ENCODE measurements around the gene APOBEC3H.

APOBEC3H gene

GRCh38 chr22:39129746-39130145 is 32.7 kb downstream of the APOBEC3H start:
- no peak for TF ChIP-seq POLR2AphosphoS5 (IDR thresholded peaks at IDR 0.05; ENCODE audit: low read depth, low read length)
- no peak for TF ChIP-seq FOXP2 (optimal IDR thresholded peaks at IDR 0.05; ENCODE audit: borderline replicate concordance, extremely low read depth, extremely low read length, insufficient read depth)
- no peak for TF ChIP-seq TAF1 (IDR thresholded peaks at IDR 0.05; ENCODE audit: borderline replicate concordance, insufficient read depth, low read length)
- no peak for TF ChIP-seq REST (IDR thresholded peaks at IDR 0.05; ENCODE audit: insufficient read depth in 1 of 2, low read depth in 2 of 2, low read length in 2 of 2)
- no peak for TF ChIP-seq SIN3A (IDR thresholded peaks at IDR 0.05; ENCODE audit: borderline replicate concordance, insufficient read depth, low read length)

GRCh38 chr22:39130152-39130704 is 33.2 kb downstream of the APOBEC3H start:
- TF ChIP-seq REST (IDR thresholded peaks at IDR 0.05; ENCODE audit: insufficient read depth in 1 of 2, low read depth in 2 of 2, low read length in 2 of 2): no peak
- no peak for TF ChIP-seq POLR2AphosphoS5 (IDR thresholded peaks at IDR 0.05; ENCODE audit: low read depth, low read length)

- TF ChIP-seq POLR2AphosphoS5 (IDR thresholded peaks at IDR 0.05; ENCODE audit: low read depth, low read length) (no peak), REST (IDR thresholded peaks at IDR 0.05; ENCODE audit: insufficient read depth in 1 of 2, low read depth in 2 of 2, low read length in 2 of 2) (no peak), TAF1 (IDR thresholded peaks at IDR 0.05; ENCODE audit: borderline replicate concordance, insufficient read depth, low read length) (no peak), FOXP2 (optimal IDR thresholded peaks at IDR 0.05; ENCODE audit: borderline replicate concordance, extremely low read depth, extremely low read length, insufficient read depth) (no peak), SIN3A (IDR thresholded peaks at IDR 0.05; ENCODE audit: borderline replicate concordance, insufficient read depth, low read length) (no peak)
These were observed 34.1 kb downstream of the APOBEC3H start for GRCh38 chr22:39130892-39131855.

GRCh38 chr22:39132281-39132680 is 35.2 kb downstream of the APOBEC3H start:
- TF ChIP-seq FOXP2 (optimal IDR thresholded peaks at IDR 0.05; ENCODE audit: borderline replicate concordance, extremely low read depth, extremely low read length, insufficient read depth): no peak
- no peak for TF ChIP-seq REST (IDR thresholded peaks at IDR 0.05; ENCODE audit: insufficient read depth in 1 of 2, low read depth in 2 of 2, low read length in 2 of 2)
- no peak for TF ChIP-seq POLR2AphosphoS5 (IDR thresholded peaks at IDR 0.05; ENCODE audit: low read depth, low read length)
- TF ChIP-seq SIN3A (IDR thresholded peaks at IDR 0.05; ENCODE audit: borderline replicate concordance, insufficient read depth, low read length): no peak
- TF ChIP-seq TAF1 (IDR thresholded peaks at IDR 0.05; ENCODE audit: borderline replicate concordance, insufficient read depth, low read length): no peak
